ENCODE measurements around the gene MPRIP.

- TF ChIP-seq CTCF (IDR thresholded peaks at IDR 0.05; ENCODE audit: poor library complexity, severe bottlenecking) (no peak), EZH2 (IDR thresholded peaks at IDR 0.05; ENCODE audit: borderline replicate concordance, insufficient read depth, low read length, poor library complexity, severe bottlenecking) (no peak), MXI1 (conservative IDR thresholded peaks at IDR 0.05; ENCODE audit: poor library complexity, severe bottlenecking) (no peak), POLR2AphosphoS5 (IDR thresholded peaks at IDR 0.05) (no peak)
Measured at GRCh38 chr17:17077101-17077500, 34.8 kb downstream of the MPRIP start.
